ENCODE results near the gene DAAM2.

- no peak for TF ChIP-seq REST (IDR thresholded peaks at IDR 0.05; ENCODE audit: low read depth)
- no peak for TF ChIP-seq CEBPB (IDR thresholded peaks at IDR 0.05)
- TF ChIP-seq TAF1 (IDR thresholded peaks at IDR 0.05; ENCODE audit: low read depth) = no peak
- TF ChIP-seq EP300 (IDR thresholded peaks at IDR 0.05; ENCODE audit: borderline replicate concordance) = no peak
- TF ChIP-seq MAX (IDR thresholded peaks at IDR 0.05) = no peak
- no peak for TF ChIP-seq YY1 (IDR thresholded peaks at IDR 0.05; ENCODE audit: low read depth)
Measured at GRCh38 chr6:39937686-39938333, 145.6 kb downstream of the DAAM2 start.
